ENCODE measurements around the gene FOXB2.

FOXB2 gene

DNA sequence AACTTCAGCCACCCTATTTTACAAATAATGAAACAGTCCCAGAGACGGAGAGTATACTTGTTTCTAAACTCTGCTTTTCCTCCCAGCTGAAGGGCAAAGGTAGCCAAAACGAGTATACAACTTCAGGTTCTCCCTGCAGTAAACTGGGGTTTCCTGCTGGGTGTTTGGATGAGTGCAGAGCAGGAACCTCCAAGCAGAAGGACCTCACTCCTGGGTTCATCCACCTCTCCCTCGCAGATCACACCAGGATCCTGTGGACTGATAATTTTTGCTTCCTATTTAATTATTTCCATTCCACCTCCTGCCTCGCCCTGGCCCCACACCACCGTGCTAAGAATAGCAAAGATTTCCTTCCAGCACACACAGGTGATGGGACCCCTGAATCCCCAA is 2.0 kb upstream of the FOXB2 start:
- peaks cover 97% of the 10 kb centered on the region for H3K27me3 ChIP-seq (replicated peaks)
- DNase-seq, result no peak
- H3K36me3 ChIP-seq (replicated peaks), result no peaks in the 10 kb centered on the region
- TF ChIP-seq, protein P1, sequence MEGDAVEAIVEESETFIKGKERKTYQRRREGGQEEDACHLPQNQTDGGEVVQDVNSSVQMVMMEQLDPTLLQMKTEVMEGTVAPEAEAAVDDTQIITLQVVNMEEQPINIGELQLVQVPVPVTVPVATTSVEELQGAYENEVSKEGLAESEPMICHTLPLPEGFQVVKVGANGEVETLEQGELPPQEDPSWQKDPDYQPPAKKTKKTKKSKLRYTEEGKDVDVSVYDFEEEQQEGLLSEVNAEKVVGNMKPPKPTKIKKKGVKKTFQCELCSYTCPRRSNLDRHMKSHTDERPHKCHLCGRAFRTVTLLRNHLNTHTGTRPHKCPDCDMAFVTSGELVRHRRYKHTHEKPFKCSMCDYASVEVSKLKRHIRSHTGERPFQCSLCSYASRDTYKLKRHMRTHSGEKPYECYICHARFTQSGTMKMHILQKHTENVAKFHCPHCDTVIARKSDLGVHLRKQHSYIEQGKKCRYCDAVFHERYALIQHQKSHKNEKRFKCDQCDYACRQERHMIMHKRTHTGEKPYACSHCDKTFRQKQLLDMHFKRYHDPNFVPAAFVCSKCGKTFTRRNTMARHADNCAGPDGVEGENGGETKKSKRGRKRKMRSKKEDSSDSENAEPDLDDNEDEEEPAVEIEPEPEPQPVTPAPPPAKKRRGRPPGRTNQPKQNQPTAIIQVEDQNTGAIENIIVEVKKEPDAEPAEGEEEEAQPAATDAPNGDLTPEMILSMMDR (IDR thresholded peaks at IDR 0.05; ENCODE audit: low read depth, low read length, missing control alignments), result no peak
- in situ Hi-C loops (cut with HindIII; ENCODE audit: low pct_ligation_motif_present, low sequenced_read_pairs), result no loop called here
- H3K4me3 ChIP-seq (ENCODE audit: low read depth, low read length), result no peak overlapping the region
- H3K27ac ChIP-seq, result no peak overlapping the region

DNA sequence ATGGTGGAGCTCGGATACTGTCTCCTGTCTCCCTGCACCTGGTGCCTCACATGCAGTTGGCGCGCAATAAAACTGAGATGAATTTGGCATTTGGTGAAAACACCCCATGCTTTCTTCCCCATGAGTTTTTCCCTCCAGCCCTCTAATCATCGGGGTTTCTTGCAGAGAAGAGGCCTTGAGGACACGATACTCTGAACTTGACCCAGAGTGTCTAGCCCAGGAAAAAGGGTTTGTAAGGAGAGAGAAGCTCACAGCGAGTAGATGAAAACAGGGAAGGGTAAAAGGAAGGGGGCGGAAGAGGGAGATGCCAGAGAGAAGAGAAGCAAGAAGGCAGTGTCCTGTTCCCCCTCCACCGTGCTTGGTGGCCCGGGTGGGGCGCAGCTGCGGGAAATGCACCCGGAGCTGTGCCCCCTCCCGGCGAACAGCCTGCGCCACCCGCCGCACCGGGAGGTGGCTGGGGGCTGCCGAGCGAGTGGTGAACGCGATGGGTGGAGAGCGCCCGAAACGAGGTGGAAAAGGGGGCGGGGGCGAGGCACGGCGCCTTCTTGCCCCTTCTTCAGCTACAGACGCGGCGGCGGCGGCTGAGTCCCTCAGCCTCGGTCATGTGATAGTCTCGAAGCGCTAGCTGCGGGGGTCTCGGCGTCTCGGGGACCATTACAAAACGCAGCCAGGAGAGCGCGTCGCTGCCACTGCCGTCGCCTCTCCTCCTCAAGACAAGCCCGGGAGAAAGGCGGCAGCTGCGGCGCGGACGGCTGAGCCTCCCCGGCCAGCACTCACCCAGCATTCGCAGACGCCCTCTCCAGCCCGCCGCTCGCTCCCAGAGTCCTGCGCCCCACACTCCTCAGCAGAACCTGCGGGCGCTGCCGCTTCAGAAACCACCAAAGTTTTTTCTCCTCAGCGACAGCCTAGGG is 1.1 kb upstream of the FOXB2 start:
- H3K27me3 ChIP-seq (replicated peaks), result peaks cover 97% of the 10 kb centered on the region

DNA sequence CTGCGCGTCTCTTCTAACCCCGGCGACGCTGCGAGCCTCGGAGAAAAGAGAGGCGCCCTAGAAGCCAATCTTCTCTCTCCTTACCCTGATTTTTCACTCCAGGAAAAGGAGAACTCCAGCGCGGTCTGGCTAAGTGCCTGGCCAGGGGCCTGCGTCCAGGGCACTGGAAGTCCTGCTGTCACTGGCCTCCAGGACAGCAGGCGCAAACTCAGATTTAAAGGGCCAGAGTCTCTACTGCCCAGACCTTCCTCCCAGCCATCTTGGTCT is 553 bp upstream of the FOXB2 start:
- TF ChIP-seq, protein P1 (IDR thresholded peaks at IDR 0.05; ENCODE audit: low read depth, low read length, missing control alignments), result no peak
- Histone ChIP-seq H3K36me3 (replicated peaks) (no peaks in the 10 kb centered on the region), H3K27me3 (replicated peaks) (peaks cover 97% of the 10 kb centered on the region), H3K4me3 (ENCODE audit: low read depth, low read length) (no peak overlapping the region), H3K27ac (no peak overlapping the region)
- in situ Hi-C loops (cut with HindIII; ENCODE audit: low pct_ligation_motif_present, low sequenced_read_pairs), result no loop called here
- no peak for DNase-seq

More for the DNA sequence above, 1.1 kb upstream of the FOXB2 start:
- in situ Hi-C loops (cut with HindIII; ENCODE audit: low pct_ligation_motif_present, low sequenced_read_pairs), result no loop called here
- TF ChIP-seq, protein P1 (IDR thresholded peaks at IDR 0.05; ENCODE audit: low read depth, low read length, missing control alignments), result no peak
- no peaks in the 10 kb centered on the region for H3K36me3 ChIP-seq (replicated peaks)
- no peak for DNase-seq
- H3K4me3 ChIP-seq (ENCODE audit: low read depth, low read length), result no peak overlapping the region
- no peak overlapping the region for H3K27ac ChIP-seq

DNA sequence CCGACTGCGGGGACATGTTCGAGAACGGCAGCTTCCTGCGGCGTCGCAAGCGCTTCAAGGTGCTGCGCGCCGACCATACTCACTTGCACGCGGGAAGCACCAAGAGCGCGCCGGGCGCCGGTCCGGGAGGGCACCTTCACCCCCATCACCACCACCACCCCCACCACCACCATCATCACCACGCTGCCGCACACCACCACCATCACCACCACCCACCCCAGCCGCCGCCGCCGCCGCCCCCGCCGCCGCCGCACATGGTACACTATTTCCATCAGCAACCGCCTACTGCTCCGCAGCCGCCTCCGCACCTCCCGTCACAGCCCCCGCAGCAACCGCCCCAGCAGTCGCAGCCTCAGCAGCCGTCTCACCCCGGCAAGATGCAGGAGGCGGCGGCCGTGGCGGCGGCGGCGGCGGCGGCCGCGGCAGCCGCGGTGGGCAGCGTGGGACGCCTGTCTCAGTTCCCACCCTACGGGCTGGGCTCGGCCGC is 514 bp downstream of the FOXB2 start:
- DNase-seq, result no peak
- no peak overlapping the region for H3K4me3 ChIP-seq (ENCODE audit: low read depth, low read length)
- TF ChIP-seq, protein P1 (IDR thresholded peaks at IDR 0.05; ENCODE audit: low read depth, low read length, missing control alignments), result no peak
- no peak overlapping the region for H3K27ac ChIP-seq
- in situ Hi-C loops (cut with HindIII; ENCODE audit: low pct_ligation_motif_present, low sequenced_read_pairs), result no loop called here
- H3K36me3 ChIP-seq (replicated peaks), result no peaks in the 10 kb centered on the region
- peaks cover 91% of the 10 kb centered on the region for H3K27me3 ChIP-seq (replicated peaks)

DNA sequence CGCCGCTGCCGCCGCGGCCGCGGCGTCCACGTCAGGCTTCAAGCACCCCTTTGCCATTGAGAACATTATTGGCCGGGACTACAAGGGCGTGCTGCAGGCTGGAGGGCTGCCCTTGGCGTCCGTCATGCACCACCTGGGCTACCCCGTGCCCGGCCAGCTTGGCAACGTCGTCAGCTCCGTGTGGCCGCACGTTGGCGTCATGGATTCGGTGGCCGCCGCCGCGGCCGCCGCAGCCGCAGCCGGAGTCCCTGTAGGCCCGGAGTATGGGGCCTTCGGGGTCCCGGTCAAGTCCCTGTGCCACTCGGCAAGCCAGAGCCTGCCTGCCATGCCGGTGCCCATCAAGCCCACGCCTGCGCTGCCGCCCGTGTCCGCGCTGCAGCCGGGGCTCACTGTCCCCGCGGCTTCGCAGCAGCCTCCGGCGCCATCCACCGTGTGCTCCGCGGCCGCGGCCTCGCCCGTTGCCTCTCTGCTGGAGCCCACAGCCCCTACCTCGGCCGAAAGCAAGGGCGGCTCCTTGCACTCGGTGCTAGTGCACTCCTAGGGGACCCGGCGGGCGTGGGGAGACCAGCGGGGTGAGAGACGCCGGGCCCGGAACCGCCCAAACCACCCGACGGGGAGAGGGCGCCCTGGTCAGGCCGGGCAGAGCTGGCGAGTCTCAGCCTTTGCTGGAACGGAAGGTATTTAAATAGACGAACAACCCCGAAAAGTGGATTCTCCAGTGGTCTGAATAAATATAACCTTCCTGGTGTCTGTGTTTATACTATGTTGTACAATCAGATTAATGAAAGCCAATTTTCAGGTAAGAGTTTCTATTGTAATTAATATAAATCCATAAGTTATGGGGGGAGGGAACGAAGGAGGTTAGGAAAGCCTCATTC is 1.2 kb downstream of the FOXB2 start:
- H3K27me3 ChIP-seq (replicated peaks), result peaks cover 86% of the 10 kb centered on the region
- no peak overlapping the region for H3K4me3 ChIP-seq (ENCODE audit: low read depth, low read length)
- in situ Hi-C loops (cut with HindIII; ENCODE audit: low pct_ligation_motif_present, low sequenced_read_pairs), result no loop called here

More for the DNA sequence above, 1.2 kb downstream of the FOXB2 start:
- Histone ChIP-seq H3K36me3 (replicated peaks) (no peaks in the 10 kb centered on the region), H3K27ac (no peak overlapping the region)
- TF ChIP-seq, protein P1 (IDR thresholded peaks at IDR 0.05; ENCODE audit: low read depth, low read length, missing control alignments), result no peak
- no peak for DNase-seq

All from brain microvascular endothelial cell (primary cell).